Activated T-helper 2 cell treated with anti-CD3 and anti-CD28 coated beads, Interferon-gamma antibody, Interleukin-2, Interleukin-4, amounts not matched to agents 10 μg/mL and 5 μg/mL and 100 μg/mL, durations not matched to agents 14 hours and 24 hours and 36 hours (primary cell): ENCODE results near the gene ALX4. TPM values are rescaled to one million over a fixed set of nuclear protein-coding genes. Genes with fewer than 3 reads are reported as not detected.

ENCODE experiments used
- DNase-seq: peaks from one replicate; pipeline ENCODE4 v3.0.0; 2021; ENCODE audit warnings: low spot score
- H3K27ac Mint-ChIP-seq: one replicate; pipeline ENCODE4 v1.8.0; 2021; ENCODE audit warnings: mixed read lengths
- H3K27me3 Mint-ChIP-seq: one replicate; pipeline ENCODE4 v1.8.0; 2021; ENCODE audit warnings: low read depth, mixed read lengths
- H3K36me3 Mint-ChIP-seq: one replicate; pipeline ENCODE4 v1.8.0; 2021; ENCODE audit warnings: low read depth, mixed read lengths
- H3K4me1 Mint-ChIP-seq: one replicate; pipeline ENCODE4 v1.8.0; 2021; ENCODE audit warnings: low read depth, mixed read lengths
- H3K4me3 Mint-ChIP-seq: one replicate; pipeline ENCODE4 v1.8.0; 2021; ENCODE audit warnings: low read depth, mild to moderate bottlenecking, moderate library complexity, mixed read lengths
- H3K9me3 Mint-ChIP-seq: one replicate; pipeline ENCODE4 v1.8.0; 2021; ENCODE audit warnings: mixed read lengths
- intact Hi-C: fragments of 100-400 bp; cut with micrococcal nuclease; formaldehyde crosslinking; loops from one replicate; pipeline ENCODE4 v1.15.1; 2023
- total RNA-seq: library from RNA; stranded (reverse); gene quantifications from 2 replicates; pipeline ENCODE4 v1.2.3, GENCODE V29; 2022

The ALX4 gene
- total RNA-seq, 1 donor from 2014 or later: not detected

DNA sequence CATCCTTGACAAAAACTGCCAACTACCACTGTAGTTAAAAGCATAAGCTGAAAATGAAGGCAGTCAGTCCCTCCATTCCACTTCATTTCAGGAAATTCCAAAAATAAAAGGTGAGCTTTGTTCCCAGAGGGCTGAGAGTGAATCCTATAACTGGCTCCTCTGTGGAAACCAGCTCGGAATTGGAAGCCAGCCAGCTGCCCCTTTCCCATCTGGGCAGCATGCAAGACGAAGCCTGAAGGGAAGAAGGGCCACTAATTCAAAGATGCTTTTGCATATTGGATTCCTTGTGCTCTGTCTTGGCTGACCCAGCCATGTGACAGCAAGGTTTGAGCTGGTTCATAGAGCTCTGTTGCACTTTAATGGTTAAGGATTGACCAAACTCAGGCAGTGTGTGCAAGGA is 83.4 kb downstream of the ALX4 start:
- Mint-ChIP-seq H3K36me3 (no peaks in the 10 kb centered on the region), H3K9me3 (no peaks in the 10 kb centered on the region), H3K27me3 (no peaks in the 10 kb centered on the region), H3K4me3 (no peak overlapping the region), H3K4me1 (peaks cover 4% of the 10 kb centered on the region), H3K27ac (no peak overlapping the region)
- DNase-seq: no peak
- intact Hi-C loops: no loop called here

GRCh38 chr11:44224867-44225501 is 85.0 kb downstream of the ALX4 start:
- intact Hi-C loops: no loop called here
- H3K27me3 Mint-ChIP-seq: no peaks in the 10 kb centered on the region
- H3K36me3 Mint-ChIP-seq: no peaks in the 10 kb centered on the region

GRCh38 chr11:44223238-44223637 is 86.7 kb downstream of the ALX4 start:
- intact Hi-C loops: no loop called here
- Mint-ChIP-seq H3K27ac (no peak overlapping the region), H3K36me3 (peaks cover 2% of the 10 kb centered on the region), H3K27me3 (no peaks in the 10 kb centered on the region), H3K4me3 (no peak overlapping the region), H3K4me1 (peaks cover 4% of the 10 kb centered on the region), H3K9me3 (no peaks in the 10 kb centered on the region)
- no peak for DNase-seq

More at GRCh38 chr11:44224867-44225501, 85.0 kb downstream of the ALX4 start:
- Mint-ChIP-seq H3K4me3 (no peak overlapping the region), H3K27ac (no peak overlapping the region), H3K4me1 (peaks cover 4% of the 10 kb centered on the region), H3K9me3 (no peaks in the 10 kb centered on the region)
- DNase-seq: no peak

DNA sequence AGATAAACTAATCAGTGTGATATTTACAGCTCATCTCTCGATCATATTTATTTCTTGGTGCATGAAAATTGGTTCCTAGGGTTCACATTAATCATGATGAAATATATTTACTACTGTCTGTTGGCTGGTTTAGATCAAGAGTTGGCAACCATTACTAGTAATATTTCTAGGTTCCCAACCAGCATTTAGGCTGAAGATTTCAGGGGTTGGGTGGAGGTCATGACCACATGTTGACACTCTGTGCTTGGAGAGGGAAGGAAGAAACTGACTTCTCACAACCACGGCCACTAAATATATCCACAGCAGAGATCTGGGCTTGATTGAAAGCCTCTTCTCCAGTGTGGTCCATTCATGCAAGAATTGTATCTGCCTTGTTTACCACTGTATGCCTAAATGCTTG is 87.9 kb downstream of the ALX4 start:
- Mint-ChIP-seq H3K27me3 (no peaks in the 10 kb centered on the region), H3K27ac (no peak overlapping the region)

GRCh38 chr11:44221456-44221855 is 88.5 kb downstream of the ALX4 start:
- H3K9me3 Mint-ChIP-seq: no peaks in the 10 kb centered on the region
- H3K27ac Mint-ChIP-seq: no peak overlapping the region
- no peak overlapping the region for H3K4me3 Mint-ChIP-seq
- peaks cover 5% of the 10 kb centered on the region for H3K36me3 Mint-ChIP-seq
- intact Hi-C loops: no loop called here
- H3K27me3 Mint-ChIP-seq: no peaks in the 10 kb centered on the region
- H3K4me1 Mint-ChIP-seq: no peaks in the 10 kb centered on the region
- DNase-seq: no peak

More for the DNA sequence above, 87.9 kb downstream of the ALX4 start:
- Mint-ChIP-seq H3K9me3 (no peaks in the 10 kb centered on the region), H3K36me3 (peaks cover 5% of the 10 kb centered on the region), H3K4me3 (no peak overlapping the region), H3K4me1 (peaks cover 2% of the 10 kb centered on the region)
- intact Hi-C loops: no loop called here
- DNase-seq: no peak

DNA sequence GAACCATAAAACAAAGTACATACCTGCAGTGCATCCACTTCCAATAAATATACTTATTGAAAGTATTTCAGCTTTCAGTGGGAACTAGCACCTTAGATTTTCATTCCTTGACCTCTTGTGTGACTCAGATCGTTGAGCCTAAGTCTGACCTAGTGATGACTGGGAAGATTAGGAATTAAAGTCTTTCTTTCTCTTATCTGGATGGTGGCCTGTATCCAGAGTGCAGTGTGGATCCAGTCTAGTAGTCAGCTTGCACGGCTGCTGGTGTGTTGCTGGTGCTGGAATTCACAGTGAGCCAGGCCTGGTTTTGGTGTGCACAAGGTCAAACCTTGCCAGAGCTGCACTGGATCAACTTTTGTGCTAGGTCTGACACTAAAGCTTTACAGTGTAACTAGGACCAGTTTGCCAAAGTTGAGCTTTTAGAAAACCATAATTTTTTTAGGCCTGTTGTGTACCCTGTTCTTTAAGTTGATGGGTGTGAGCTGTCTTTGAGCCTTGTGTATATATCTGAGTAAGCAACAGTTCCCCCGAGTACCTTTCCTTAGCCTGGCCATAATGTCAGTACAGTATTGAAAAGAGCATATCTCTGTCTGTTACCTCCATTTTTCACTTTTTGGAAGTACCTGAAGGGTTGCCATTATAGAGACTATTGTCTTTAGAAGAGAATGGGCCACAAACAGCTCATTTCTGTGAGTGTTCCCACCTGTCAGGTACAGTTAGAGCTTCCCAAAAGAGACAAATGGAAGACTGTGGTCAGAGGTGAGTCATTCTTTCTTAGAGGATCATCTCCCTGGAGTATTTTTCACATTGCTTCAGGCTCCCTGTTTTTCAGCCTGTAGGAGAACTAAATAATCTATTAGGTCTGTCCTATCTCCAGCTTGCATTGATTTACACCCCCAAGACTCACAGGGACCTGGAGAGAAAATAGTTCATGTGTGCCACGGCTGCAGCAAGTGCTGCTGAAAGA is 89.8 kb downstream of the ALX4 start:
- Mint-ChIP-seq H3K4me3 (no peak overlapping the region), H3K27ac (no peak overlapping the region), H3K9me3 (no peaks in the 10 kb centered on the region), H3K36me3 (peaks cover 5% of the 10 kb centered on the region), H3K27me3 (no peaks in the 10 kb centered on the region), H3K4me1 (no peaks in the 10 kb centered on the region)
- intact Hi-C loops: no loop called here
- no peak for DNase-seq

DNA sequence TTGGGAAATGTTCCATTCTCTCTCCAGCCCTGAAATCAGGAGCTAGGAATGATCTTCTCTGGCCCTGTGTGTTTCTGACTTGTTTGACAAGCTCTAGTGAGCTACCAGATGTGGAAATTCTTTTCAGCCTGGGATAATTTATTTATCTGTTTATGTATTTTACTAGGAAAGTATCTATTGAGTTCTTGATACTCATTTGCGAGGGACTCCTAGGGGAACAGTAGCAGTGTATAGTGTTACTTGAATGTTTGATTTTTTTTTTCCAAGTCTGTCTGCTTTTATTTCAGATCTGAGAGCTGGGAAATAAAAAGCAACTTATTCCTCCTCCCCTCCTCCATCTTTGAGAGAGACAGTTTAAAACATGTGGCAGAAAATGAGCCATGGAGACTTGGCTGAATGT is 92.5 kb downstream of the ALX4 start:
- Mint-ChIP-seq H3K27me3 (no peaks in the 10 kb centered on the region), H3K27ac (no peak overlapping the region), H3K4me3 (no peak overlapping the region), H3K36me3 (peaks cover 12% of the 10 kb centered on the region), H3K4me1 (peaks cover 7% of the 10 kb centered on the region), H3K9me3 (peaks cover 3% of the 10 kb centered on the region)
- intact Hi-C loops: no loop called here
- DNase-seq: no peak

DNA sequence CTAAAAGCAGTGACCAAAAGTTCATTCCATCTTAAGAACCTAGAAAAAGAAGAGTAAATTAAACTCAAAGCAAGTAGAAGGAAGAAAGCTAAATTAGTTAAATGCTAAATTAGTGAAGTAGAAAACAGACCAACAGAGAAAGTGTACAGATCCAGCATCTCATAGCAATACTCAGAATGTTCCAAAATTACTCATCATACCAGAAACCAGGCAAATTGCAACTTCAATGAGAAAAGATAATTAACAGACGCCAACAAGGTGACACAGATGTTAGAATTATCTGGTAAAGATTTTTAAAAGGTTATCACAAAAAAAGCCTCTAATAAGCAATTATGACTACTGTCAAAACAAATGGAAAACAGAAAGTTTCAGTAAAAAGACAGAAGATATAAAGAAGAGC is 96.8 kb downstream of the ALX4 start:
- Mint-ChIP-seq H3K4me1 (peaks cover 11% of the 10 kb centered on the region), H3K27me3 (no peaks in the 10 kb centered on the region), H3K27ac (no peak overlapping the region), H3K4me3 (no peak overlapping the region), H3K36me3 (peaks cover 37% of the 10 kb centered on the region), H3K9me3 (peaks cover 16% of the 10 kb centered on the region)
- intact Hi-C loops: loop anchor here (2.0 kb wide), 1 partner anchor 20 kb away; no protein-coding TSS in a partner anchor
- DNase-seq: no peak

DNA sequence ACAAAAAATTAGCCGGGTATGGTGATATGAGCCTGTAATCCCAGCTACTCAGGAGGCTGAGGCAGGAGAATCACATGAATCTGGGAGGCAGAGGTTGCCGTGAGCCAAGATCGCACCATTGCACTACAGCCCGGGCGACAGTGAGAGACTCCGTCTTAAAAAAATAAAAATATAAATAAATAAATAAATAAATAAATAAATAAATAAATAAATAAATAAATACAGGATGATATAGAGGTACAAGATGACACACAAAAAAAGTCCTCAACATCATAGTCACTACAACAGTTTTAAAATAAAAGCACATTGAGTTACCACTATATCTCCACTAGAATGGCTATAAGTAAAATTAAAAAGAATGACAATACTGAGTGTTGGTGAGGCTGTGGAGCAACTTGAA is 97.8 kb downstream of the ALX4 start:
- Mint-ChIP-seq H3K36me3 (peaks cover 39% of the 10 kb centered on the region), H3K27ac (no peak overlapping the region), H3K4me1 (peaks cover 11% of the 10 kb centered on the region), H3K27me3 (no peaks in the 10 kb centered on the region), H3K9me3 (peaks cover 16% of the 10 kb centered on the region), H3K4me3 (no peak overlapping the region)
- no peak for DNase-seq
- intact Hi-C loops: loop anchor here (2.0 kb wide), 1 partner anchor 19 kb away; no protein-coding TSS in a partner anchor

Other genes starting within 250 kb of the ALX4 start
- gene ACCS, start 243.9 kb downstream of the ALX4 start, total RNA-seq: 22.8 and 25.9 TPM in 2 replicates
- gene EXT2, start 214.5 kb downstream of the ALX4 start, total RNA-seq: 35.1 and 35.6 TPM in 2 replicates